ENCODE measurements around the gene ZFP82. TPM values are rescaled to one million over a fixed set of nuclear protein-coding genes. Genes with fewer than 3 reads are reported as not detected.
A peak's percentile ranks its signal among the peaks of the same experiment; 100 is the strongest.

The ZFP82 gene
- total RNA-seq, 4 donors from 2014 or later = 0.10 to 0.98 (median 0.92) TPM

DNA sequence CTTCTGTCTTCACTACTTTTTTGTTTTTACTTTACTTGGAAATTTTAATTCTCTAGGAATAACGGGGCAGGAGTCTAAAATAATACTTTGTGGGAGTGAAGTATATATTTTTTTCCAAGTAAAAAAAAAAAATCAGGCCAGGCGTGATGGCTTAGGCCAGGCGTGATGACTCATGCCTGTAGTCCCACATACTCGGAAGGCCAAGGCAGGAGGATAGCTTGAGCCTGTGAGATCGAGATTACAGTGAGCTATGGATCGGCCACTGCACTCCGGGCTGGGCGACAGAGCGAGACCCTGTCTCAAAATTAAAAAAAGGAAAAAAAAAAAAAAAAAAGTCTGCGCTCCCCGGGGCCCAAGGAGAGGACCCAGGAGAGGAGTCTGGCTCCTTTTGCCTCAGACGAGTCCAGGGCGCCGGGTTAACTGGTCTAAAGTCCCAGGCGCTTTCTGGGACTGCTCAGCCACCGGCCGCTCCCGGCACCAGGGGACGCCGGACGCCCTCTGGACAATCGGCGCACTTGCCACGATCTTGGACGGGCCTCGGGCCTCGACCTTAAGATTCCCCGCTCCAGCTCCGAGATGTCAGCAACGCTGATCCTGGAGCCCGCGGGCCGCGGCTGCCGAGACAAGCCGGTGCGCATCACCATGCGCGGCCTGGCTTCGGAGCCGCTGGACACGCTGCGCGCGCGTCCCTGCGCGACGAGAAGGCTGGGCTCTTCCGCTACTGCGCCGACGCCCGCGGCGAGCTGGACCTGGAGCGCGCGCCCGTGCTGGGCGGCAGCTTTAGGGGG lies 2.7 kb upstream of the ZFP82 start:
- Histone ChIP-seq H3K36me3 (no peaks in the 10 kb centered on the region), H3K27me3 (peaks cover 0 to 29% (median 12%) of the 10 kb centered on the region in 3 donors), H3K4me1 (peaks cover 8 to 9% of the 10 kb centered on the region in 2 donors), H3K27ac (peak overlapping the region in 1 of 4 donors; percentile 18), H3K9me3 (no peaks in the 10 kb centered on the region), H3K4me3 (peak overlapping the region; percentile 32 to 59 (median 46))
- ATAC-seq (no peak), DNase-seq (no peak)
- in situ Hi-C loops (cut with MboI; ENCODE audit: low sequenced_read_pairs in 4 of 4) (no loop called here), intact Hi-C loops (cut with DNase I; ENCODE audit: low total_unique reads) (no loop called here)
- no peak for TF ChIP-seq POLR2A (IDR thresholded peaks at IDR 0.05)
- TF ChIP-seq, protein P1, sequence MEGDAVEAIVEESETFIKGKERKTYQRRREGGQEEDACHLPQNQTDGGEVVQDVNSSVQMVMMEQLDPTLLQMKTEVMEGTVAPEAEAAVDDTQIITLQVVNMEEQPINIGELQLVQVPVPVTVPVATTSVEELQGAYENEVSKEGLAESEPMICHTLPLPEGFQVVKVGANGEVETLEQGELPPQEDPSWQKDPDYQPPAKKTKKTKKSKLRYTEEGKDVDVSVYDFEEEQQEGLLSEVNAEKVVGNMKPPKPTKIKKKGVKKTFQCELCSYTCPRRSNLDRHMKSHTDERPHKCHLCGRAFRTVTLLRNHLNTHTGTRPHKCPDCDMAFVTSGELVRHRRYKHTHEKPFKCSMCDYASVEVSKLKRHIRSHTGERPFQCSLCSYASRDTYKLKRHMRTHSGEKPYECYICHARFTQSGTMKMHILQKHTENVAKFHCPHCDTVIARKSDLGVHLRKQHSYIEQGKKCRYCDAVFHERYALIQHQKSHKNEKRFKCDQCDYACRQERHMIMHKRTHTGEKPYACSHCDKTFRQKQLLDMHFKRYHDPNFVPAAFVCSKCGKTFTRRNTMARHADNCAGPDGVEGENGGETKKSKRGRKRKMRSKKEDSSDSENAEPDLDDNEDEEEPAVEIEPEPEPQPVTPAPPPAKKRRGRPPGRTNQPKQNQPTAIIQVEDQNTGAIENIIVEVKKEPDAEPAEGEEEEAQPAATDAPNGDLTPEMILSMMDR (IDR thresholded peaks at IDR 0.05 in 4 of 5, conservative IDR thresholded peaks at IDR 0.05 in 1 of 5) = no peak

DNA sequence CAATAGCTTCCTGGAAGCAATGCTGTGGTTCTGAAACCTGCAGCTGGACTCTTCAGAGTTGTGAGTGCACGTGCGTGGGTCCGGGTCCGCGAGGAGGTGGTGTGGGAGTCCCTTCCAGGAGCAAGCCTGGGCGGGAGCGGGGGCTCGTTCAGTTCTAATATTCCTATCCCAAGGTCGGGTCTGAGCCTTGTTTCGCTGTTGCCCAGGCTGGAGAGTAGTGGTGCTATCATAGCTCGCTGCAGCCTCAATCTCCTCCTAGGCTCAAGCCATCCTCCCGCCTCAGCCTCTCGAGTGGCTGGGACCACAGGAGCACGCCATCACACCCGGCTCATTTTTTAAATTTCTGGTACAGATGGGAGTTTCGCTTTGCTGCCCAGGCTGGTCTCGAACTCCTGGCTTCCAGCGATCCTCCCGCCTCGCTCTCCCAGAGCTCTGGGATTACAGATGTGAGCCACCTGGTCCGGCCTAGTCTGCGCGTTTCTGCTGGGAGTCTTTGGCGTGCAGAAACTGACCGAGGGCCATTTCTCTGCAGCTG lies 625 bp downstream of the ZFP82 start:
- Histone ChIP-seq H3K9me3 (no peaks in the 10 kb centered on the region), H3K4me3 (peak overlapping the region; percentile 53 to 91 (median 74)), H3K27me3 (peaks cover 0 to 25% (median 12%) of the 10 kb centered on the region in 3 donors), H3K36me3 (peaks cover 0 to 8% of the 10 kb centered on the region in 2 donors), H3K4me1 (peaks cover 8 to 9% of the 10 kb centered on the region in 2 donors), H3K27ac (peak overlapping the region; percentile 70 to 85 (median 75))
- DNase-seq = no peak
- in situ Hi-C loops (cut with MboI; ENCODE audit: low sequenced_read_pairs in 4 of 4) = no loop called here
- intact Hi-C loops (cut with DNase I; ENCODE audit: low total_unique reads) = no loop called here
- TF ChIP-seq, protein P1 (IDR thresholded peaks at IDR 0.05 in 4 of 5, conservative IDR thresholded peaks at IDR 0.05 in 1 of 5) = no peak
- TF ChIP-seq POLR2A (IDR thresholded peaks at IDR 0.05) = no peak
- ATAC-seq = no peak

DNA sequence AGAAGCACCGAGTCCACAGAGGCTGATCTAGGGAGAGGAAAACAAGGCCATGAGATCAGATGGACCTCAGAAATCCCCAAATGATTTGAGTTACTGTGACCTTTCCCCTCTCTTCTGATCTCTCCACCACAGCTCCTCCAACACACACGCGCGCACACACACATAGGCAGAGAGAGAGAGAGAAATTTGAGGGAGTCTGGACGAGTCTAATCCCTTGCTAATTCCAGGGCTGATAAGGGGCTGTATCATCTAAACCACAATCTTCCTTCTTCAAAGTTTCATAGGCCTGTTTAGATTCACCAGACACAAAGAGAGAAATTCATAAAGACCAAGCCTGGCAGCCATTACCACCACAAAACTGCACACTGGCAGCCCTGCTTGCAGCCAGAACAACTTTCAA lies 8.6 kb downstream of the ZFP82 start:
- intact Hi-C loops (cut with DNase I; ENCODE audit: low total_unique reads) = no loop called here
- H3K4me1 ChIP-seq = no peaks in the 10 kb centered on the region
- no peaks in the 10 kb centered on the region for H3K27me3 ChIP-seq
- in situ Hi-C loops (cut with MboI; ENCODE audit: low sequenced_read_pairs in 4 of 4) = no loop called here
- H3K27ac ChIP-seq = no peak overlapping the region
- peaks cover 8 to 59% of the 10 kb centered on the region in 2 donors for H3K36me3 ChIP-seq
- TF ChIP-seq, protein P1 (IDR thresholded peaks at IDR 0.05 in 4 of 5, conservative IDR thresholded peaks at IDR 0.05 in 1 of 5) = no peak
- TF ChIP-seq POLR2A (IDR thresholded peaks at IDR 0.05) = no peak
- no peak overlapping the region for H3K4me3 ChIP-seq
- H3K9me3 ChIP-seq = no peaks in the 10 kb centered on the region
- DNase-seq (no peak), ATAC-seq (no peak)

DNA sequence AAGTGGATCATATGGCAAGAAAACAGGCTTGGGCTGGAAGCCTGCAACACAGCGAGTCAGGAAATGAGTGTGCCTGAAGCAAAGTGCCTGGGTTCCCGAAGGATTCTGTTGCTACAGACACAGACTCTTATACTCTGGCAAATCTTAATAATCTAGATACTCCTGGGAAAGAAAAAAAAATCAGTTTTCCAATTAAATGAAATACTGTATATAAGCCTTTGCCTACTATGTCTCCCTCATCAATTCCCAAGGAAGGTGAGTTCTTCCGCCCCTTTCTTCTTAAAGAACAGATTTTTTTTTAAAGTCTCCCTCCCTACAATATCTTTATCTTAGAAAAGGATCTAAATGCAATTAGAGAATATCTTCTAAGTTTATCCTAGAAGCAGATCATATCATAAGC lies 10.3 kb downstream of the ZFP82 start:
- H3K4me3 ChIP-seq = no peak overlapping the region
- H3K4me1 ChIP-seq = no peaks in the 10 kb centered on the region
- in situ Hi-C loops (cut with MboI; ENCODE audit: low sequenced_read_pairs in 4 of 4) (no loop called here), intact Hi-C loops (cut with DNase I; ENCODE audit: low total_unique reads) (no loop called here)
- no peak for ATAC-seq
- H3K9me3 ChIP-seq = no peaks in the 10 kb centered on the region
- no peak for DNase-seq
- peaks cover 8 to 69% of the 10 kb centered on the region in 2 donors for H3K36me3 ChIP-seq
- no peaks in the 10 kb centered on the region for H3K27me3 ChIP-seq
- no peak overlapping the region for H3K27ac ChIP-seq
- no peak for TF ChIP-seq POLR2A (IDR thresholded peaks at IDR 0.05)
- TF ChIP-seq, protein P1 (IDR thresholded peaks at IDR 0.05 in 4 of 5, conservative IDR thresholded peaks at IDR 0.05 in 1 of 5) = no peak

Measured in gastrocnemius medialis (tissue), 4 donors.